ENCODE data around the gene UTP25.

GRCh38 chr1:209802780-209803152 is 25.0 kb upstream of the UTP25 start:
- no peak for TF ChIP-seq POLR2A (IDR thresholded peaks at IDR 0.05)
- no peak for TF ChIP-seq CTCF (IDR thresholded peaks at IDR 0.05)

Data from tibial nerve (tissue), 3 donors.